HG03460 (cell line): ENCODE results near the gene SLC6A8.
"Not testable (repeated sequence)": the region's sequence is repeated elsewhere in the genome, so short reads cannot be mapped to it uniquely, and the experiment has no call there.

Experiments
- ATAC-seq: cut with Tn5 transposase; IDR thresholded peaks from one replicate; pipeline ENCODE4 v1.9.1; 2021; ENCODE audit not compliant: unreplicated experiment

Gene SLC6A8

DNA sequence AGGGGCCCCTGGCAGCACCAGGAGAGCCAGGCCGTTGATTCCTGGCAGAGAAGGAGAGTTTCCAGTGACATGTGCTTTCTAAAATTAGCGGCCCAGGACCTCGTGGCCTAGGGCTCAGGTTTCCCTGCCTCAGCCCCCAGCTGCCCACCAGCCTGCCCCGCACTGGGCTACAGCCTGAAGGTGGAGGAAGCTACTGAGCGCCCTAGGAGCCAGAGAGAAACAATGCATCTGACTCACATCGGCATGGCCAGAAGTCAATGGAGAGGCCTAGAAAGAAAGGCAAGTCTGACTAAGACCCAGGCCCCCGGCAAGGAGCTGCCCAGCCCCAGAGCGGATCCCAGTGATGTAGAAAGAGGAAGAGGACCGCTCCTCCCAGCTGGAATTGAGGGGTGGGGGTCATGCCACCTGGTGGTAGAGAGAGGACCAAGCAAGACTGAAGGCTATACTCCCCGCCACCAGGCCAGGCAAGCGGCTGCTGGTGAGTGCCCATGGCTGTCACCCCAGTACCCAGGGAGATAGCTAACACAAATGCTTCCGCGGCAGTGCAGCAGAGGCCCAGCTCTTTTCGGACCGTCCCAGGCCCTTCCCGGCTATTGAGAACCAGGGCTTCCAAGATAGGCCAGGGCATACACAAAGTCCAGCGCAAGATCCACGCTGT is 17.8 kb downstream of the SLC6A8 start:
- ATAC-seq = not testable (repeated sequence)

DNA sequence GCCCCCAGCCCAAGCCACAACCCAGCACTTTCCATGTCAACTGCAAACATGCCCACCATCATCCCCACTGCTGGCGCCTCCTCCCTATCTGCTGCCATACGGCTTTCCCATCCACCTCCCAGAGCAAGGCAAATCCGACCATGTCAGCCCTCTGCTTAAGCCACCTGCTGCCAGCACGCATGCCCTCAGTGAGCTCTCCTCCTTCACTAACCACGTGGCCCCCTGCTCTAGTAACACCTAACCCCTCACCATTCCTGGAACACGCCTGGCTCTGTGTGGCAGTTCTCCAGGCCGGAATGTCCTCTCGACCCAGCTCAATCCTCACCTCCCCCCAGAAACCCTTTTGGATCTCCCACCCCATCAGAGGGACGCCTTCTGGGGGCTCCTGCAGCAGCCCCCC is 19.1 kb downstream of the SLC6A8 start:
- no peak for ATAC-seq

DNA sequence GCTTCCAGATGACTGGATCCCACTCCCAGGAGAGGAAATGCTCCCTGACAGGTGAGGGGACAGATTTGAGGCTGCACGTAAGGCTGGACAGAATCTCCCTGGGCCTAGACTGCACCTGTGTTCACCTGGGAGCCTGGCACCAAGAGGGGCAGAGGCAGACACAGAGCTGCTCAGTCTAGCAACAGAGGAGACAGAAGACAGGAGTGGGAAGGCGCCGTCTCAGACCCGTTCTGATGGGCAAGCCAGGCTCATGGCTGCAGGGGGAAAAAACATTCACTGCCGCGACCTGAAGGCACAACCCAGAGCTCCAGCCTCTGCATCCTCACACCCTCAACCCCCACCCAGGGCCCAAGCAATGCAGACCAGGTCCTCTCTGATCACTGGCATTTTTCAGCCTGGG is 19.7 kb downstream of the SLC6A8 start:
- ATAC-seq = no peak

DNA sequence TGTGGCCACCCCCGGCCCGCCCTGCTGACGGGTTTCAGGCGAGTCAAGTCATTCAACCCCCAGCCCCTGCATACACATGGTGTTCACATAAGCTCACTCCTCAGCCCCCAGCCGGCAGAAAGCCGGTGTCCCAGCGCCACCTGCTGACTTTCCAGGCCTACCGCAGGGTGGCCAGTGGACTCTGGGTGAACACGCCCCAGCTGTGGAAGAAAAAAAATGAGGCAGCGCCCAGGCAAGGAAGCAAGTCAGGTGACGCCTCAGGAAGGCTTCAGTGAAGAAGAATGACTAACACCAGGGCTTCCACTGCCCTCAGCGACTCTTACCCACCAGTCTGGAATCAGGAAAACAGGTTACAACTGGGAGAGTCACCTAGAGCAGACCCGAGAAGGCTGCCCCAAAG is 20.7 kb downstream of the SLC6A8 start:
- no peak for ATAC-seq

DNA sequence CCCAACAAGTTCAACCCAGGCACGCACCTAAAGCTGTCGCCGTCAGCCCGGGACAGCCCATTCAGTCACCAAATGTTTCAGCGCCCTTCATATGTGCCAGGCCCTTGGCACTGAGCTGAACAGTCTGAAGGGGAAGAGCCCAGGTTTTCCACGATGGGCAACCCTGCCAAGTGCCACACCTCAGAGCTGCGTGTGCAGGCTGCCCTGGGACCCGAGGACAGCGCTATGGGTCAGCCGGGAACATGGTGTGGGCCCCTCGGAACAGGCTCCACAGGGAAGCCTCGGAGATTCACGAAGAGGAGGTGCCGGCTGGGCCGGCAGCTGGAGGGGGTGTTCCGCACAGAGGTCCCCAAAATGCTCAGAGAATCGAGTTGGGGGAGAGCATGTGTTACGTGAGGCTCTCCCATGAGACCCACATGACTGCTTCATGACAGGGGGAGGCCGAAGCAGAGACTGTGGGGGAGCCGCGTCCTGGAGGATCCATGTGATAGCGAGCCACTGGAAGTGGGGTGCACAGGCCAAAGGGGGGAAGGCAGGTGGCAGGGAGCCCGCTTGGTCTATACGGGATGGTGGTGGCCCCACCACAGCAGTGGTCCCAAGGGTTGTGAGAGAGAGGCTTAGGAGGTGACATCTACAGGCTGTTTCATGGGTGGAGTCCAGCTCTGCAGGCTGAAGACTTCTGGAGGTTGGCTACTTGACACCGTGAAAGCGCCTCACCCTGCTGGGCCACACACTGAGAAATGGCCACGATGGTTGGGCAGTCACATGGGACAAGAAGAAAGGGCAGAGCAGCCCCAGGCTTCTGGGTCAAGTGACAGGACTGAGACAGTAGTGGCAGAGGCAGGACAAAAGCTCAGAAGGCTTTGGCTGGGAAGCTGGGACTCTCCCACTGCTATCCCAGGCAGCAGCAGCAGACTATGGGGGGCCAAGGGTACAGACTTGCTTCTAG is 22.3 kb downstream of the SLC6A8 start:
- no peak for ATAC-seq

DNA sequence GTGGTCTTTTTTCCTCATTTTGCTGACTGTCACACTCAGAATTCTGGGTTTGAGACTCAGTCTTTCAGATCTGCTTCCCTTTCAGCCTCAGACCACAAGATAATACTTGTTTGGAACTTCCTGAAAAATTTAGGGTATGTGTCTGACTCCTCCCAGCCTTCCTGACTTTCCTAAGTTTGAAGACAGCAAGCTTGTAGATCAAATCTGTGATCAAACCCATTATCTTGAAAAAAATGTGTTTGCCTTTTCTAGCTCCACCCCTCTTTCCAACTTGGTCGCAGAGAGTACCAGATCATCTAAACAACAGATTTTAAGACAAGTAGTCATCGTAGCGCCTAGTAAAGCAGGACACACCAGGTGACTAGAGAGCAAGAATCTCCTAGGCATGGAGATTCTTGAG is 26.5 kb downstream of the SLC6A8 start:
- ATAC-seq = no peak

DNA sequence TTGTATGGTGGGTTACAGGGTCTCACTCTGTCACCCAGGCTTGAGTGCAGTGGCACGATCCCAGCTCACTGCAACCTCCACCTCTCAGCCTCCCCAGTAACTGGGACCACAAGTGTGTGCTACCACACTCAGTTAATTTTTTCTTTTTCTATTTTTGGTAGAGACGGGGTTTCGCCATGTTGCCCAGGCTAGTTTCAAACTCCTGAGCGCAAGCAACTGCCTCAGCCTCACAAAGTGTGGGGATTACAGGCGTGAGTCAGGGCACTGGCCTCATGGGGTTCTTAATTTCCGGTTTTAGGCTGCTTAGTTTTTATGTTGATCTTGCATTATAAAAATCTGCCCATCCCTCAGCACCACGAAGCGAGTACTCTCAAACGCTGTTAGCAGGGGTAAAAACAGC is 29.7 kb downstream of the SLC6A8 start:
- ATAC-seq = no peak

DNA sequence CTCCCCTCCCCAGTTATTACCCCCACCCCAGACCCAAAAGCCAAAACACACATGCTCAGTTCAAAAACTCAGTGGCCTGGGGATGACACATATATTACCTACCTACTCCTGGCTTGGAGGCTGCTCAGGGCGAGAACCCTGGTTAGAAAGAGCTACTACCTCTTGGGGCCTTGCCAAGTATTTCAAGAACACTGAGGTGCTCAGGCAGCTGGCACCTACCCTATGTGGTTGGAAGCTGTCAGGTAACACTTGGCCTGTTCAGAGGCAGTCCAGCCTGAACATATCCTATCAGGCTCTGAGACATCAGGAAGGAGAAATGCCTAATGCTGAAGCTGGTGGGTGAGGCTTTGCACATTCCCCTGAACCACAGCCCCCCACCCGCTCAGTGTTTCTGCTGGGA is 31.5 kb downstream of the SLC6A8 start:
- no peak for ATAC-seq

DNA sequence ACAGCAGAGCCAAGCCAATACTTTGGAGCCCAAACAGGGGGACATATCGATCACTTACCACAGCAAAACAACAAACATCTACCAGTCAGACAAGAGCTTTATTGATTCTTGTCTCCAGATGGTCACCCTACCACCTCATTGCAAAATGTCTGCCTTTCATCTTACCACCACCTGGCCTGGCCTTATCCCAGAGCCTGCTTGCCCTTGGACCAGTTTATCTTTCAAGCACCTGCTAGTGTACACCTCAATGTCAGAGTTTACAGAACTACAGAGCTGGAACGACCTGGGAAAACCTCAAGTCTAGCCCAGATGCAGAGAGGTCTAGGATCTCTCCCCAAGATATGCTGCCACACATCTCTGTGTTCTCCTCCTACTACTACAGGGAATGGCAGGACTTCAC is 32.0 kb downstream of the SLC6A8 start:
- ATAC-seq = no peak

DNA sequence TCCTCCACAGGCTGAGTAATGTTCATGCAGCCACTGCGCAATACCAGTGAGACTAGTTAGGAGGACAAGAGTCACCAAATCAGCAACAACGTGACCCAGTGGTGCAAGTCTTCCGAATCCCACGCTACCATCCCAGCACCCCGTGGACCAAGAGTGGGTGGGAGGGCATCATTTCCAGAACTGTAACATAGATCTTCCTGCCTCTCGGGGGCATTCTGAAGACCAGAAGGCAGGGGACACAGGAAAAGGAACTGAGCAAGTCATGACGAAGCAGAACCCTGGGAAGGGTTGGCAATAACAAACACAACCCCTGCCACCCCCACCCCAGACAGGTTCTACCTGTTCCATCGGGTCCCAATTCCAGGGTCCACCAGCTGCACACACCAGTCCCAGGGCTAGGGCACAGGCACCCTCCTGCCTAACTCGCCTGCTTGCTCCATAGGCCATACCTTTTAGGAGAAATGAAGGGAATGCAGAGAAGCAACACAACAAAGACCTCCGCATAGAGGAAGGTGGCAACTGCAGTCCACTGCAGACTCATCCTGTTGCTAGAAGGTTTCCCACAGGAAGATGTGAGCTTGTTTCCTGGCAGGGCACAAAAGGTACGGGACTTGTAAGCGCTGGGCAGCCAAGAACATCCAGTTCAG is 35.1 kb downstream of the SLC6A8 start:
- no peak for ATAC-seq

DNA sequence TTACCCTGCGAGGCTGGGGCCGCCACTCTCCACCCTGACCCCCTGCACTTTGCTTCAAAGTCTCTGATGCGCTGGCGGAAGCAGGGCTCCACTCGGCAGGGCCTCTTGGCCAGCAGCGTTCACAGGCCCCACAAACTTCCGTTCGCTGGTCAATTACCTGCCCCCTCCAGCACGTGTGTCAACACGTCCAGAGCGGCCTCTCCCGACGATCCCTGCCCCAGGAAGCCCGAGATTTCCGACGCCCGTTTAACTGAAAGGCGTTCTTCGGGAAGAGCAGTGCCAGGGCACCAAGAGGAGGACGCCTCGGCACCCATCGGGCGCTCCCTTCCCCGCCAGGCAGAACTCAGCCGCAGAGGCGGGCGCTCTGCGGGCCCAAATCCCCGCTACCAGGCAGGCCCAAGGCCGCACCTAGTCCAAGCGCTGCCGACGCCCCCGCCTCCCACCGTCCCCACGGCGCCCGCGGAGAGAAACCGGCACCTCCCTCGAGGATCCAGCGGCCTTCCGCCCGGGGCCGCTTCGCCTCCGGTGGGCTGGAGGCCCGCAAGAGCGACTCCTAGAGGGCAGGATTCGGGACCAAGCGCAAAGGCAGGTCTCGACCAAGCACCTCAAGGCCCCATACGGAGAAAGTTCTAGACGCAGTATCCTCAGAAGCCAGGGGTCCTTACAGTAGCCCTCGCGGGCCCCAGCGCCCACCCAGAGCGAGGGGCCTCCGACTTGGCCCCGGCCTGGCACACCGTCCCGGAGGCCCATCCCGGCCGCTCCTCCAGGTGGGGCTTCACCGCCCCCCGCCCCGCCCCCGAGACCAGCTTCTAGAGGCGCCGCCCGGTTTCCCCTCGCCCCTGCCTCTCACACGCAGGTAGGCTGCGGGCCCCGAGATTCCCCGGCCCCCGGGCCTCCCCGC is 35.9 kb downstream of the SLC6A8 start:
- peak; percentile 31 for ATAC-seq

DNA sequence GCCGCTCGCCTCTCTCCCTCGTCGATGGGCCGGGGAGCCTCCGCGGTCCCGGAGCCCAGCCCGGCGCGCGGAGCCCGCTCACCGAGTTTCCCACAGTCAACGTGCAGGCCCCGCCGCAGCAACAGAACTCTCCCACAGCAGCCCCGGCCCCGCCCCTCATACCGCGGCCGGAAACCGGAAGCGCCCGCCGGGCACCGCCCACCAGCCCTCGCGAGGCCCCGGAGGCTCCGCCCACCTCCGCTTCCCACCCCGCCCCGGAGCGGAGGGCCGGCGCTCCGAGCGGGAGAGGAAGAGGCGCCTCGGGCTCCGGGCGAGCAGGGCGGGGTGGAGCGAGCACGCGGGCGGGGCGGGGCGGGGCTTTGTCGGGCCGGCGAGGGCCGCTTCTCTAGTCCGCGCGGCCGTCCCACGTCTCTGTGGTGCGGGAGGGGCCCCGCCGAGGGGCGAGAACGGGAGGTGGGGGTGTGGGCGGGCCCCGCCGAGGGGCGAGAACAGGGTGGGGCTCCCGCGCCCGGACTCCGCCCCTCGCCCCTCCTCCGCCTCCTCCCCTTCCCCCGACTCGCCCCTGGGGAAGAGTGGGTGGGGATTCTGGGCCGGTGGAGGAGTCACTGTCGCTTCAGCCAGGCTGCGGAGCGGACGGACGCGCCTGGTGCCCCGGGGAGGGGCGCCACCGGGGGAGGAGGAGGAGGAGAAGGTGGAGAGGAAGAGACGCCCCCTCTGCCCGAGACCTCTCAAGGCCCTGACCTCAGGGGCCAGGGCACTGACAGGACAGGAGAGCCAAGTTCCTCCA is 36.7 kb downstream of the SLC6A8 start, which contains the start of the genes ABCD1 and BCAP31:
ABCD1 (plus strand) TSS at position 605 of the 787 bp plus-strand sequence. CDS start 411 bp downstream, outside the sequence.
BCAP31 (minus strand) TSS at position 136 of the 787 bp plus-strand sequence. CDS start 1,143 bp downstream, outside the sequence.
- peak; percentile 48 for ATAC-seq

DNA sequence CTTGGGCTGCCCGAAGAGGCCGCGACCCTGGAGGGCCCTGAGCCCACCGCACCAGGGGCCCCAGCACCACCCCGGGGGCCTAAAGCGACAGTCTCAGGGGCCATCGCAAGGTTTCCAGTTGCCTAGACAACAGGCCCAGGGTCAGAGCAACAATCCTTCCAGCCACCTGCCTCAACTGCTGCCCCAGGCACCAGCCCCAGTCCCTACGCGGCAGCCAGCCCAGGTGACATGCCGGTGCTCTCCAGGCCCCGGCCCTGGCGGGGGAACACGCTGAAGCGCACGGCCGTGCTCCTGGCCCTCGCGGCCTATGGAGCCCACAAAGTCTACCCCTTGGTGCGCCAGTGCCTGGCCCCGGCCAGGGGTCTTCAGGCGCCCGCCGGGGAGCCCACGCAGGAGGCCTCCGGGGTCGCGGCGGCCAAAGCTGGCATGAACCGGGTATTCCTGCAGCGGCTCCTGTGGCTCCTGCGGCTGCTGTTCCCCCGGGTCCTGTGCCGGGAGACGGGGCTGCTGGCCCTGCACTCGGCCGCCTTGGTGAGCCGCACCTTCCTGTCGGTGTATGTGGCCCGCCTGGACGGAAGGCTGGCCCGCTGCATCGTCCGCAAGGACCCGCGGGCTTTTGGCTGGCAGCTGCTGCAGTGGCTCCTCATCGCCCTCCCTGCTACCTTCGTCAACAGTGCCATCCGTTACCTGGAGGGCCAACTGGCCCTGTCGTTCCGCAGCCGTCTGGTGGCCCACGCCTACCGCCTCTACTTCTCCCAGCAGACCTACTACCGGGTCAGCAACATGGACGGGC is 37.5 kb downstream of the SLC6A8 start:
- ATAC-seq = no peak

DNA sequence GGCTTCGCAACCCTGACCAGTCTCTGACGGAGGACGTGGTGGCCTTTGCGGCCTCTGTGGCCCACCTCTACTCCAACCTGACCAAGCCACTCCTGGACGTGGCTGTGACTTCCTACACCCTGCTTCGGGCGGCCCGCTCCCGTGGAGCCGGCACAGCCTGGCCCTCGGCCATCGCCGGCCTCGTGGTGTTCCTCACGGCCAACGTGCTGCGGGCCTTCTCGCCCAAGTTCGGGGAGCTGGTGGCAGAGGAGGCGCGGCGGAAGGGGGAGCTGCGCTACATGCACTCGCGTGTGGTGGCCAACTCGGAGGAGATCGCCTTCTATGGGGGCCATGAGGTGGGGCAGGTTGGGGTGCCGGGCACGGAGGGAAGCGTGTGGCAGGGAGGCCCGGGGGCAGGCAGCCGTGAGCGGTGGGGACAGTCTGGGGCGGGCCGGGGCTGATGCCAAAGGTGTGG is 38.1 kb downstream of the SLC6A8 start:
- no peak for ATAC-seq

DNA sequence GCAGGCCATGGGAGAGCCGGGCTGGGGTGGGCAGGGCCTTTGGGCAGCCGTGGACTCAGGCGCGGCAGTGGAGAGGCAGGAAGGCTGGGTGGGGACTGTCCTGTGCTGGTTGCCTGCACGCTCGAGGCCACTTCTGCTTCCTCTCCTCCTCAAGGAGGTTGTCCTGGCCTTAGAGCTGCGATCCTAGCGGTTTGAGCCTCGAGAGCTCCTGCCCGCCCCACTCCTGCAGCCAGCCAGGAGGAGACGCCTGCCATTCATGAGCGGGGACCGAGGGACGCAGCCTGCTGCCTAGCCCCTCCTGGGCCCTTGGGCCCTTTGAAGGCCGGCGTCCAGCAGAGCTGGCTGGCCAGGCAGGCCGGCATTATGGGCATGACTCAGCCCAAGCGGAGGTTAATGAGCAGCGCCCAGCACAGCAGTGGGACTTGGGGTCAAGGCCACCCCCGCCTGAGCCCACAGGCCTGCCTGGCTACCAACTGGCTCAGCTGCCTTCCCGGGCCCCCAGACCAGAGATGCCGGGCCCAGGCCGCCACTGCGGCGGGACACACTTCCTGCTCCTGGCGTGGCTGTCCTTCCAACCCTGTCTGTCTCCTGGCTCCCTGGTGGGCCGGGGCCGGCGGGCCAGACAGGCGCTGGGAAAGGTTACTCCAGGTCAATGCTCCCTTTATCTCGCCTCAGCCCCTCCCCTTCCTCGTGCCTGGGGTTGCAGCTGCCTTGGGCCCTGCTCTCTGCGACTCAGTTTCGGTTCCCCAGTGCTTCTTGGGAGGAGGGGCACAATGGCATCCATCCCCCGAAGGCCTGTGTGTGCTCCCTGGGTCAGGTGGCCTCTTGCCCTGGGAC is 38.8 kb downstream of the SLC6A8 start:
- ATAC-seq = peak; percentile 57

DNA sequence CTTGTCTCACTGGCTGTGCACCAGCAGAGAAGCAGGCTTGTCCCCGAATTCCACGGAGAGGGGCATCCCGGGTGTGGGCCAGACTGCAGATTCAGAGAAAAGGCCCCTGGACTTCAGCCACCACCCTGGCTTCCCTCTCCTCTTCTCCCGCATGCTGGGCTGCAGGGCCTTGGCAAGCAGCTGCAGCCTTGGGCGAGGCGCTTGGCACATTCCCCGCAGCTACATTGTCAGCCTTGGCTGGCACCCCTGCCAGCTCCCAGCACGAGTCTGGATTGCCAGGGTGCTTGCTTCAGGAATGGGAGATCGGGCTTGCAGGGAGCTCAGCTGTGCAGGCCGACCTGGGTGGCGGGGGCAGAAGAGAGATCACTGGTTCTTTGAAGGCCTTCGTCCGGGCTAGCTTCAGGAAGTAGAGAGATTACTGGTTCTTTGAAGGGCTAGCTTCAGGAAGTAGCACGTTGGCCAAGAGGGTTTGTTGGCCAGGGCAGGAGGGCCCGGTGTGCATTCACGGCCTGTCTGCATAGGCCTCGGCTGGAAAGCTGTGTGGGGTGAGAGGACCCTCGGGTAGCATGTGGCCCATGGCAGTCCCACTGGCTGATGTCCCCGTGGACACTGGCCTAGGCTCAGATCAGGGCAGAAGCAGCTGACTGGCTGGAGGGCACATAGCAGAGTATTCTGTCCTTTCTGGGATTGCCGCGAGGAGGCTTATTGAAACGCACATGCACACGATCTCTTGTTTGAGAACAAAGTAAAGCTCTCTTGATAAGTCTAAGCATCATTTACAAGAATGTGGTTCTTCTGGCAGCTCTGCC is 39.6 kb downstream of the SLC6A8 start:
- no peak for ATAC-seq

DNA sequence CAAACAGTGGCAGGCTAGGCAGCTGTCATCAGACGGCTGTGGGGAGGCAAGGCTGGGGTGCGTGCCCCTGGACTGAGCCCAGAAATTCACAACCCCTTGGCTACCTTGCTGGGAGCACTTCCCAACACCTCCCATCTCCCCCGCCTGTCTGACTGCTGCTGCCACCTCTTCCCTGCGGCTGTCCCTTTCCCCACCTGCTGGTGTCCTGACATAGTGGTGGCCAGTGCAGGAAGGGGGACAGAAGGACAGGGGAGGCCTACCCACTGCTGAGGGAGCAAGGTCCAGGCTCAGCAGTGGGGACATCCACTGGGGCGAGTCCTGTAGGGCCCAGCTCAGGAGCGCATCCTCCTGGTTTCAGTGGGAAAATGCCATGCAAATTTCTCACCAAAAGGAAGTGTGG is 40.4 kb downstream of the SLC6A8 start:
- ATAC-seq = no peak
